ENCODE data around the gene CCK.

GRCh38 chr3:42271786-42272185 is 5.8 kb upstream of the CCK start:
- TF ChIP-seq CTCF (IDR thresholded peaks at IDR 0.05) (no peak), REST (IDR thresholded peaks at IDR 0.05) (no peak), ZNF302 (CRISPR knock-in tag; IDR thresholded peaks at IDR 0.05) (no peak), MYC (IDR thresholded peaks at IDR 0.05; ENCODE audit: borderline replicate concordance, low read length) (no peak), EP300 (IDR thresholded peaks at IDR 0.05) (no peak), POLR2A (IDR thresholded peaks at IDR 0.05; ENCODE audit: low read length) (no peak), ZC3H11A (IDR thresholded peaks at IDR 0.05) (no peak), HEYL (CRISPR knock-in tag; IDR thresholded peaks at IDR 0.05) (no peak), CEBPB (IDR thresholded peaks at IDR 0.05) (no peak), USF2 (IDR thresholded peaks at IDR 0.05) (no peak), JUN (IDR thresholded peaks at IDR 0.05) (no peak)

All from A549 (cell line).